ENCODE results near the gene RBM10.

- no peak for TF ChIP-seq POLR2A (IDR thresholded peaks at IDR 0.05; ENCODE audit: insufficient read depth in 1 of 2, low read depth in 2 of 2, low read length in 2 of 2)
- TF ChIP-seq EP300 (IDR thresholded peaks at IDR 0.05; ENCODE audit: low read depth in 2 of 2, low read length in 2 of 2), result no peak
- TF ChIP-seq EP300 (CRISPR knock-in tag; IDR thresholded peaks at IDR 0.05; ENCODE audit: borderline replicate concordance), result no peak
- TF ChIP-seq RFX5 (IDR thresholded peaks at IDR 0.05; ENCODE audit: low read depth, low read length), result no peak
- no peak for TF ChIP-seq ELF1 (CRISPR knock-in tag; IDR thresholded peaks at IDR 0.05)
- no peak for TF ChIP-seq ZNF558 (CRISPR knock-in tag; IDR thresholded peaks at IDR 0.05; ENCODE audit: borderline replicate concordance)
- TF ChIP-seq FOXA1 (IDR thresholded peaks at IDR 0.05), result no peak
- no peak for TF ChIP-seq FOXA1 (CRISPR knock-in tag; IDR thresholded peaks at IDR 0.05)
Measured at GRCh38 chrX:47180346-47180745, 35.3 kb downstream of the RBM10 start.

All from HepG2 (cell line).